GM21526 (cell line): Measurements from ENCODE around the gene CNOT10.
"Not testable (repeated sequence)": the region's sequence is repeated elsewhere in the genome, so short reads cannot be mapped to it uniquely, and the experiment has no call there.

Source experiments
- ATAC-seq: cut with Tn5 transposase; IDR thresholded peaks from one replicate; pipeline ENCODE4 v1.9.1; 2021; ENCODE audit warnings: moderate library complexity; ENCODE audit not compliant: unreplicated experiment, low FRiP score

CNOT10 gene, protein sequence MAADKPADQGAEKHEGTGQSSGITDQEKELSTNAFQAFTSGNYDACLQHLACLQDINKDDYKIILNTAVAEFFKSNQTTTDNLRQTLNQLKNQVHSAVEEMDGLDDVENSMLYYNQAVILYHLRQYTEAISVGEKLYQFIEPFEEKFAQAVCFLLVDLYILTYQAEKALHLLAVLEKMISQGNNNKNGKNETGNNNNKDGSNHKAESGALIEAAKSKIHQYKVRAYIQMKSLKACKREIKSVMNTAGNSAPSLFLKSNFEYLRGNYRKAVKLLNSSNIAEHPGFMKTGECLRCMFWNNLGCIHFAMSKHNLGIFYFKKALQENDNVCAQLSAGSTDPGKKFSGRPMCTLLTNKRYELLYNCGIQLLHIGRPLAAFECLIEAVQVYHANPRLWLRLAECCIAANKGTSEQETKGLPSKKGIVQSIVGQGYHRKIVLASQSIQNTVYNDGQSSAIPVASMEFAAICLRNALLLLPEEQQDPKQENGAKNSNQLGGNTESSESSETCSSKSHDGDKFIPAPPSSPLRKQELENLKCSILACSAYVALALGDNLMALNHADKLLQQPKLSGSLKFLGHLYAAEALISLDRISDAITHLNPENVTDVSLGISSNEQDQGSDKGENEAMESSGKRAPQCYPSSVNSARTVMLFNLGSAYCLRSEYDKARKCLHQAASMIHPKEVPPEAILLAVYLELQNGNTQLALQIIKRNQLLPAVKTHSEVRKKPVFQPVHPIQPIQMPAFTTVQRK

DNA sequence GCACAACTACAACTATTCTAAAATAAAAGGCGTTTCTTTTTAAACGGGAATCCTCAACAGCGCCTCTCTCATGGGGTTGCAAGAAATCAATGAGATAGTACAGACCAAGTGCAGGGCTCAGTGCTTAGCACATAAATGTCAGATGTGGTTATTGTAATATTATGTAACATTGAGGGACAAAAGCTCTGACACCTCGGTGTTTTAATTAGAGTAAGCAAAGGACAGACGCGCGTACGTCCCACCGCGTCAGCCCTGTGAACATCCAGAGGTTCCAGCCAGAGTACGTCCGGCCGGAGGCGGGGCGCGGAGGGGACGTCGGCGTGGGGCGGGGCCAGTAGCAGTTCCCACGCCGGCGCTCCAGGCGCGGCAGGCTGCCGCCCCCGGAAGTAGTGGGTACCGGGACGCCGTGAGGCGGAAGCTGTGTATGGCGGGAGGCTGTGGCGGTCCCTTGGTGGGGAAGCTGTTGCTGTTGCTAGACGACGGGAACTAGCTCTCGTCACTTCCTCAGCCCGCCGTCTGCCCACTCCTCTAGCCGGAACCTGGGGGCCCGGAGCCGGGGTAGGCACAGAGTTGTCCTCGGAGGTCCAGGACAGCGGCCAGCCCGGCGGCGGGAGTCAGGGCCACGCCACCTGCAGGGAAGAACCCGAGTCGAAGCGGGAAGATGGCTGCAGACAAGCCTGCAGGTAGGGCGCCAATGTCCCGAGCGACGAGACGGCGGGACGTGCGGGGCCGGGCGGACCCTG is at the start of gene CNOT10:
Gene CNOT10, plus strand, starts transcription at position 389 of the 743 bp plus-strand sequence. Its CDS starts 273 bp downstream, at position 662.
- peak; percentile 97 for ATAC-seq

DNA sequence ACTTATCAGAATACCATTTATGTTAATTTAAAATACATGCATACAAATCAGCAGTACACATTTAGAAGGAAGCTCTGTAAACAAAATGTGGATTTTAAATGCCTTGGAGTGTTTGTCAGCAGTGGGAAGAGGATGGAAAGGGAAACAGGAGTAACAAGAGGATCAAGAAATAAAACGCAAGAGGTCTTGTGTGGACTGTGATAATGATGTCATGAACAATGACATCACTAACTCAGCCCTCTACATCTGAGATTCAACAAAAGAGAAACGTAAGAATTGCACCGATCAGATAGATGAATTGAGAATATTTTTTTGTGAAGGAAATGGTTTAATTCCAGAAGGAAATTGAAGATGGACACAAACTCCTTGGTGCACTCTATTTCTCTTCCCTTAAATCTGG is 44.0 kb upstream of the CNOT10 start:
- no peak for ATAC-seq

DNA sequence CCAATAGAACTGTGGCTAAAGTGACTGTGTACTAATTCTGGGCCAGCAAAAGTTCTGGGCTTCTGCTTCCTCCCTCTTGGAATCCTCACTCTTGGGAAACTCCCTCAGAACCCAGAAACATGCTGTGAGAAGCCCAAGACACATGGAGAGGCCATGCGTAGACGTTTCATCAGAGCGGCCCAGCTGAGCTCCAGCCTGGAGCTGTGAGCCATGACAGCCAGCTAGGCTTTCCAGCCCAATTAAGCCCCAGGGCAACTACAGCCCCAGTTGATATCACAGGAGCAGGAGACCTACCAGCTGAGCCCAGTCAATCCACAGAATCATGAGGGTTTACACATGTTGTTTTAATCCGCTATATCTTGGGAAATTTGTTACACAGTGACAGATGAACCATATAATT is 43.6 kb upstream of the CNOT10 start:
- ATAC-seq, result no peak

DNA sequence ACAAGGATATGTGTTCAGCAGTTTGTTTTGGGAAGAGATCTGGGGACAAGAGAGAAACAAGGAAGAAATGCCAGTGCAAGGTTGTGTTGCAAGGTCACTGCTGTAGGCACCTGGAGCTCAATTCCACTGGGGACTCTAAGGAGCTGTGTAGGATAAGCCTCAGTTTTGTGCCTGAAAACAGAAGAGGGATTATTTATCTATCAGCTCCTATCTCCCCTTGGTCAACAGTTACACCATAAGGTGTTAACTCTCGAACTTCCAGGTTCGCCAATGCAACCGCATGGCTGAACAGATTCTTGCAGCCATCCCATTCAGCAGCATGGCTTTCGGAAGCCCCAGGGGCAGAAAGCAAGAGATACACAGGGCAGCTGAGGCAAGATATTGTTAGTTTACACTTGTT is 41.6 kb upstream of the CNOT10 start:
- ATAC-seq, result no peak

DNA sequence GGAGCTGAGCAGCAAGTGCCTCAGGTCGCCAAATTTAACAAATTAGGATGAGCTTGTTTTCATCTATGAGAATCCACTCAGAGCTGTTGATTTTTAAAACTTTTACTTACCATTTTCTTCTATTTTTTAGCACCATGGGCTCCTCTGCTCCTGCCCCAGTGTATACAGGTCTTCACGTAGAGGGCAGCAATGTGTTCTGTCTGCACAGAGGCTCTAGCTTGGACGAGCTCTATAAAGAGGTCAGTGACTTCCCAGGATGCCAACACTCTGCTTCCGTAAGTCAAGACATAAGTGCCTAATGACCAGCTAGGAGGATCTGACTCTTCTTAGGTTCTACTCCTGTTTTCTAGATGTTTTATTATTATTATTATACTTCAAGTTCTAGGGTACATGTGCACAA is 41.2 kb upstream of the CNOT10 start:
- no peak for ATAC-seq

DNA sequence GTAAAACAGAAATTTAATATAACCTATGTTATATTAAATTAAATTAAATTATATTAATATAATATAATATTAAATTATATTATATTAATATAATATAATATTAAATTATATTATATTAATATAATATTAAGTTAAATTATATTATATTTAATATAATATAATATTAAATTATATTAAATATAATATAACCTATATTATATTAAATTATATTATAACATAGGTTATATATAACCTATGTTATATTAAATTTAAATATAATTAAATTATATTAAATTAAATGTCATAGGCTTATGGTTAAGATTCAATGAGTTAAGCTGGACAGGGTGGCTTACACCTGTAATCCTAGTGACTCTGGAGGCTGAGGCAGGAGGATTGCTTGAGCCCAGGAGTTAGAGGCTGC is 40.6 kb upstream of the CNOT10 start:
- ATAC-seq, result no peak

DNA sequence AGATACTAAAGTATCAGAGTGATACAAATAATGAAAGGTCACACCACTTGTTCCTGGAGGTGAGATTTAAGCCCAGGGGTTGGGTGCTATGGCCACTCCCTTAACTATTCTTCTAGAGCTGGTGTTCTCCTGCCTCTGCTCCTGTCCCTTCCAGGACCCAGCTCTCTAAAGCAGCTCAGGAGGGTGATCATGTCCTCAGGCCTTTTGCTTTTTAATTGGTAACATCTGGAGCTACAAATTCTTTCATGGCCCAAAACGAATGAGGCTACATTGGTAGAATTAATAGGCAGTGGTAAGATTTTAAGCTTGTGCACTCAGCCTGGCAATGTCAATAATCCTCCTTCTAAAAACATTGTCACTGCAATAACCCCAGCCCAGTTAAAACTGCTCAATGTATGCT is 38.2 kb upstream of the CNOT10 start:
- no peak for ATAC-seq

DNA sequence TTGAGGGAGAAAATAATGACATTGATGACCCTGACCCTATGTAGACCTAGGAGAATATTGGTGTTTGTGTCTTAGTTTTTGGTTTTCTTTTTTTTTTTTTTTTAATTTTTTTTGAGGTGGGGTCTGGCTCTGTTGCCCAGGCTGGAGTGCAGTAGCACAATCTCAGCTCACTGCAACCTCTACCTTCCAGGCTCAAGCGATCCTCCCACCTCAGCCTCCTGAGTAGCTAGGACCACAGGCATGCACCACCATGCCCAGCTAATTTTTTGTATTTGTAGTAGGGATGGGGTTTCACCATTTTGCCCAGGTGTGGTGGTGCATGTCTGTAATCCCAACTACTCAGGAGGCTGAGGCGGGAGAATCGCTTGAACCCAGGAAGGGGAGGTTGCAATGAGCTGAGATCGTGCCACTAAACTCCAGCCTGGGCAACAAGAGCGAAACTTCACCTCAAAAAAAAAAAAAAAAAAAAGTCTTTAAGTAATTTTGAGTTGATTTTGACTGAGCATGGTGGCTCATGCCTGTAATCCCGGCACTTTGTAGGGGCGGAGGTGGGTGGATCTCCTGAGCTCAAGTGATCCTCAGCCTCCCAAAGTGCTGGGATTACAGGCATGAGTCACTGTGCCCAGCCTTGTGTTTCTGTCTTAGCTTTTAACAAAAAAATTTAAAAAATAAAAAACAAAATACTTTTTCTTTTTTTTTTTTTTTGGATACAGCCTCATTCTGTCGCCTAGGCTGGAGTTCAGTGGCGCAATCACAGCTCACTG is 32.5 kb upstream of the CNOT10 start:
- not testable (repeated sequence) for ATAC-seq

DNA sequence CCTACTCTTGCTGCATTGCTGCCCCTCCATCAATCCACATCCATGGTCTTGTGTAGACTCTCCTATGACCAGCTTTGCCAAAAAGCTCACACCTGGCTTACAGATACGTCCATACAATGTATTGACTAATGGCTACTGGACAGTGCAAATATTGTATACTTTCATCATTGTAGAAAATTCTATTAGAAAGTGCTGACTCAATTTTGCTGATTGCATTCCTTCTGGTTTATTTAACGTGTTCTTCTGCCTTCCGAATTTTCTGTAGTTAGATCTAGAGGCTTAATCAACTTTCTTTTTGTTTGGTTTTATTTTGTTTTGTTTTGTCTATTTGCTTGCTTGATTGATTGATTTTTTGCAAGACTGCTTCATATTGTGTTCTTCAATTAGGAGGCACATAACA is 29.8 kb upstream of the CNOT10 start:
- ATAC-seq, result no peak

DNA sequence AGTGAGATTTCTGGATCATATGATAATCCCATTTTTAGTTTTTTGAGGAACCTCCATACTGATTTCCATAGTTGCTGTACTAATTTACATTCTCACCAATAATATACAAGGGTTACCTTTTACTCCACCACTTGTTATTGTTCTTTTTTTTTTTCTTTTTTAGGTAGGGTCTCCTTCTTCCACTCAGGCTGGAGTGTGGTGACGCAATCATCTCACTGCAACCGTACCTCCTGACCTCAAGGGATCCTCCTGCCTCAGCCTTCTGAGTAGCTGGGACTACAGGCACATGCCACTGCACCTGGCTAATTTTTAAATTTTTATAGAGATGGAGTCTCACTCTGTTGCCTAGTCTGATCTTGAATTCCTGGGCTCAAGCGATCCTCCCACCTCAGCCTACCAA is 24.4 kb upstream of the CNOT10 start:
- no peak for ATAC-seq

DNA sequence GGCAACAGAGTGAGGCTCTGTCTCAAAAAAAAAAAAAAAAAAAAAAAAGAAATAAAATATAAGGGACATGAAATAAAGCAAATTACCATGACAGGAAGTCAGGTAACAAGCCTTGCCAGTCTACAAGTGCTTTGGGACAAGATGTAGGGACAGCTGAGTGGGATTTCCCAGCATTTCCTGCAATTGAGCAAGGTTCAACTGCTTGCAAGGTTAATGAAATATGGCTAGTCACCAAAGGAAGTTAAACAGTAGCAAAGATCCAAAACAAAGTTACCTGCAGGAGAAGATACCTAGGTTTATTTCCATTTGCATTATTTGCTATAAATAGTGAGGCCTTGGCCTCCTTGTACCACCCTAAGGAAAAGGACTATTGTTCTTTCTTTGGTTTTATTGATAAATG is 22.3 kb upstream of the CNOT10 start:
- no peak for ATAC-seq

DNA sequence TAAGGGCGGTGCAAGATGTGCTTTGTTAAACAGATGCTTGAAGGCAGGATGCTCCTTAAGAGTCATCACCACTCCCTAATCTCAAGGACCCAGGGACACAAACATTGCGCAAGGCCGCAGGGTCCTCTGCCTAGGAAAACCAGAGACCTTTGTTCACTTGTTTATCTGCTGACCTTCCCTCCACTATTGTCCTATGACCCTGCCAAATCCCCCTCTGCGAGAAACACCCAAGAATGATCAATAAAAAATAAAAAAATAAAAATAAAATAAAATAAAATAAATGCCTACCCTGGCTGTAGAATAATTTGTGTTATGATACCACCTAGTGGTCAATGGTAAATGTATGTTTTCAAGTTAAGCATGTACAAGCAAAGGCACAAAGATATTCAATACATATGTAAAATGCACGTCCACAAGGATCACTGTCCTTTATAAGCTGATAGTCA is 20.3 kb upstream of the CNOT10 start:
- not testable (repeated sequence) for ATAC-seq

DNA sequence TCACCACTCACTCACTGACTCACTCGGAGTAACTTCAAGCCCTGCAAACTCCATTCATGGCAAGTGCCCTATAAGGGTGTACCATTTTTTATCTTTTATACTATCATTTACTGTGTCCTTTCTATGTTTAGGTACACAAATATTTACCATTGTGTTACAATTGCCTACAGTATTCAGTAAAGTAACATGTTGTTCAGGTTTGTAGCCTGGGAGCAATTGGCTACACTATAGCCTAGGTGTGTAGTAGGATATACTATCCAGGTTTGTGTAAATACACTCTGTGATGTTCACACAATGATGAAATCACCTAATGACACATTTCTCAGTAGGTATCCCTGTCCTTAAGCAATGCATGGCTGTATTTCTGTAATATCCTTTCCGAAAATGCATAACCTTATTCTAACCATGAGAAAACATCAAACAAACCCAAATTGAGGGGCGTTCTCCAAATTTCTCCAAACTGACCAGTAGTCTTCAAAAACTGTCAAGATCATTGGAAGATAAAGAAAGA is 17.9 kb upstream of the CNOT10 start:
- ATAC-seq, result no peak

DNA sequence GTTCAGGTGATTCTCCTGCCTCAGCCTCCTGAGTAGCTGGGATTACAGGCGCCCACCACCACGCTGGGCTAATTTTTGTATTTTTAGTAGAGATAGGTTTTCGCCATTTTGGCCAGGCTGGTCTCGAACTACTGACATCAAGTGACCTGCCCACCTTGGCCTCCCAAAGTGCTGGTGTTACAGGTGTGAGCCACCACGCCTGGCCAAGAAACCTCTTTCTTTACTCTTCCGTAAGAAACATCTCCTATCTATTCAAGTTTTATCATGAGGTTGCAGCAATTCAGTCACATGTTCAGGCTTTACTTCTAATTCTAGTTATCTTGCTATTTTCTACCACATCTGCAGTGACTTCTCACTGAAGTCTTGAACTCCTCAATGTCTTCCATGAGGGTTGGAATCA is 15.8 kb upstream of the CNOT10 start:
- not testable (repeated sequence) for ATAC-seq

DNA sequence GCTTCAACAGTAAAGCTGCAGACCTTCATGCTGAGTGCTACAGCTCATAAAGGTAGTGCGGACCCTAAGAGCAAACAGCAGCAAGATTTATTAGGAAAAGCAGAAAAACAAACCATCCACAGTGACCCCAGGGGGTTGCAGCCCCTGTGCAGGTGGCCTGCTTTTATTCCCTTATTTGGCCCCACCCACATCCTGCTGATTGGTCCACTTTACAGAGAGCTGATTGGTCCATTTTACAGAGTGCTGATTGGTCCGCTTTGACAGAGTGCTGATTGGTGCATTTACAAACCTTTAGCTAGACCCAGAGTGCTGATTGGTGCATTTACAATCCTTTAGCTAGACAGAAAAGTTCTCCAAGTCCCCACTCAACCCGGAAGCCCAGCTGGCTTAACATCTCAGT is 11.3 kb upstream of the CNOT10 start:
- not testable (repeated sequence) for ATAC-seq

DNA sequence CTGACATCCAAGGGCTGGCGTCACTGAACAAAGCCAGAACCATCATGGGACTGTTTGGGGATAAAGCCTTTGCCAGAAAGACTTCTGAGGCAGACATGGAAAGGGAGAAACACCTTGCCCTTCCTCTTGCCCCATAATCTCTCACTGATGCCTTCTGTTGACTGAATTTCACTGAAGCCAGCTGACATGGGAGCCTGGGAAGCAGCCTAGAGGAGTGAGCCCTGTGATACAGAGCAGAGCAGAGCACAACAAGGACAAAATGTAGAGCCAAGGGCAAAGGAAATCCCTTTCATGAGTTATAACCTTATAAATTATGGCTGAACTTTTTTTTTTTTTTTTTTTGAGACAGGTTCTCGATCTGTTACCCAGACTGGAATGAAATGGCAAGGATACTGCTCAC is 9.8 kb upstream of the CNOT10 start:
- ATAC-seq, result no peak

DNA sequence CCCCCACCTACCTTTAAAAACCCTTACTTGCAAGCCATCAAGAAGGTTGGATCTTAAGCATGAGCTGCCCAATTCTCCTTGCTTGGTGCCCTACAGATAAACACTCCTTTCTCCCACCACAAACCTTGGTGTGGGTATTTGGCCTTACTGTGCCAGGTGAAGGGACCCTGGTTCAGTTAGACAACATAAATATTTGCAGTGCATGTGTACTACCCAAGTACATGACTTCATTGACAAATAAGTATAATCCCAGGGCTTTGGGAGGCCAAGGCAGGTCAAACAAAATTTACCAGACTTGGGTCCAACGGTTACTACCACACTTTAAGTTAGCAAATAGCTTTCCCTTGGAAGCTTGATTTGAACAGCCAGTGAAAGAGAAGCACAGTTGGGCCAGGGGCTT is 9.3 kb upstream of the CNOT10 start:
- no peak for ATAC-seq

DNA sequence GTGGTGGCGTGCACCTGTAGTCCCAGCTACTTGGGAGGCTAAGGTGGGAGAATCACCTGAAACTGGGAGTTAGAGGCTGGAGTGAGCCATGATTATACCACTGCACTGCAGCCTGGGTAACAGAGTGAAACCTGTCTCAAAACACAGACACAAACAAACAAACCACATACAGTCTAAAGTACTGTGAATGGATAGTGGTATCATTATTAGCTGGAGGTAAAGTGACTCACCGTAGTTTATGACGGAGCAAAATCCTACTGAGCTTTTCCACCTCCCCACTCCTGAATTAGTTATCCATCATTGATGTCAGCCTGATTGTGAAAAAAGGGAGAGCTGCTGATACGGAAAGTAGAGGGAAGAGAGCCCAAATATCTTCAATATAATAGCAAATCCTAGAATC is 3.2 kb upstream of the CNOT10 start:
- no peak for ATAC-seq

DNA sequence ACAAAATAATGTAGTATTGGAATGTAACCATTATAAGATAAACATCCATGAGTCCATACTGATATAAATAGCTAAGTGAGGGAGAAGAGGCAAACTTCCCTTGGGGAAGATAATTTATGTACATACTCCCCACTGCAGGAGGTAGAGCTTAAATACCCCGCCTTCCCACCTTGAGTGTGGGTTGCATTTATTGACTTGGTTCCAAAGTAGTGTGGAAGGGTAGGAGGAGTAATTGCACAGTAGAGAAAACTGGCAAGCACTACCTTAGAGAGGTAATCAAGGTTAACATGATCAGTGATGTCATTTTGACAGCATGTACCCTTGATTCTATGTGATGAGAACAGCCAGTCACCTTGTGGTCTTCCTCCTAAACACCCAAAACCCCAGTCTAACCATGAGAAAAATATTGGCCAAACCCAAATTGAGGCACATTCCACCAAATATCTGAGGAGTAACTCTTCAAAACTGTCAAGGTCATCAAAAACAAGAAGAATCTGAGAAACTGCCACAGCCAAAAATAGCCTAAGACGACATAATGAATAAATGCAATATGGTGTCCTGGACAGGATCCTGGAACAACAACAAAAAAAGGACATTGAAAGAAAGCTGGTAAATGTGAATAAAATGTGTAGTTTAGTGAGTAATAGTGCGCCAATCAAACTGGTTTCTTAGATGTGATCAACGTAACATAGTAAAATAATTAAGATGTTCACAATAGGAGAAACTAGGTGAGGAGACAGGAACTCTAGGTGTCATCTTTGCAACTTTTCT is 774 bp upstream of the CNOT10 start:
- no peak for ATAC-seq
